Measurements from ENCODE around the gene PLPPR1. TPM values are rescaled to one million over a fixed set of nuclear protein-coding genes. Genes with fewer than 3 reads are reported as not detected.
A peak's percentile ranks its signal among the peaks of the same experiment; 100 is the strongest.

PLPPR1 gene
- total and polyA plus RNA-seq, 2 of the 13 experiments (the other 11 are each of a cell fraction or from before 2014, with no cell fraction given): 16.0 to 84.7 TPM

- TF ChIP-seq, protein P1, sequence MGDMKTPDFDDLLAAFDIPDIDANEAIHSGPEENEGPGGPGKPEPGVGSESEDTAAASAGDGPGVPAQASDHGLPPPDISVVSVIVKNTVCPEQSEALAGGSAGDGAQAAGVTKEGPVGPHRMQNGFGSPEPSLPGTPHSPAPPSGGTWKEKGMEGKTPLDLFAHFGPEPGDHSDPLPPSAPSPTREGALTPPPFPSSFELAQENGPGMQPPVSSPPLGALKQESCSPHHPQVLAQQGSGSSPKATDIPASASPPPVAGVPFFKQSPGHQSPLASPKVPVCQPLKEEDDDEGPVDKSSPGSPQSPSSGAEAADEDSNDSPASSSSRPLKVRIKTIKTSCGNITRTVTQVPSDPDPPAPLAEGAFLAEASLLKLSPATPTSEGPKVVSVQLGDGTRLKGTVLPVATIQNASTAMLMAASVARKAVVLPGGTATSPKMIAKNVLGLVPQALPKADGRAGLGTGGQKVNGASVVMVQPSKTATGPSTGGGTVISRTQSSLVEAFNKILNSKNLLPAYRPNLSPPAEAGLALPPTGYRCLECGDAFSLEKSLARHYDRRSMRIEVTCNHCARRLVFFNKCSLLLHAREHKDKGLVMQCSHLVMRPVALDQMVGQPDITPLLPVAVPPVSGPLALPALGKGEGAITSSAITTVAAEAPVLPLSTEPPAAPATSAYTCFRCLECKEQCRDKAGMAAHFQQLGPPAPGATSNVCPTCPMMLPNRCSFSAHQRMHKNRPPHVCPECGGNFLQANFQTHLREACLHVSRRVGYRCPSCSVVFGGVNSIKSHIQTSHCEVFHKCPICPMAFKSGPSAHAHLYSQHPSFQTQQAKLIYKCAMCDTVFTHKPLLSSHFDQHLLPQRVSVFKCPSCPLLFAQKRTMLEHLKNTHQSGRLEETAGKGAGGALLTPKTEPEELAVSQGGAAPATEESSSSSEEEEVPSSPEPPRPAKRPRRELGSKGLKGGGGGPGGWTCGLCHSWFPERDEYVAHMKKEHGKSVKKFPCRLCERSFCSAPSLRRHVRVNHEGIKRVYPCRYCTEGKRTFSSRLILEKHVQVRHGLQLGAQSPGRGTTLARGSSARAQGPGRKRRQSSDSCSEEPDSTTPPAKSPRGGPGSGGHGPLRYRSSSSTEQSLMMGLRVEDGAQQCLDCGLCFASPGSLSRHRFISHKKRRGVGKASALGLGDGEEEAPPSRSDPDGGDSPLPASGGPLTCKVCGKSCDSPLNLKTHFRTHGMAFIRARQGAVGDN (CRISPR knock-in tag; IDR thresholded peaks at IDR 0.05): peak; percentile 96
- no peak for TF ChIP-seq MNT (IDR thresholded peaks at IDR 0.05)
- peak; percentile 77; the same call in 1 of the 2 replicates for TF ChIP-seq ZNF350 (CRISPR knock-in tag; IDR thresholded peaks at IDR 0.05; ENCODE audit: borderline replicate concordance, low read depth)
- TF ChIP-seq ZNF670 (CRISPR knock-in tag; IDR thresholded peaks at IDR 0.05; ENCODE audit: borderline replicate concordance): 0 out of 2 replicates have a peak, but pooled peaks have one; percentile 4
- TF ChIP-seq CBFB (CRISPR knock-in tag; IDR thresholded peaks at IDR 0.05): no peak
- TF ChIP-seq SALL1 (CRISPR knock-in tag; IDR thresholded peaks at IDR 0.05): peak; percentile 69
- TF ChIP-seq CHD4 (IDR thresholded peaks at IDR 0.05; ENCODE audit: borderline replicate concordance, low read length): peak; percentile 89; the same call in 1 of the 2 replicates
- no peak for TF ChIP-seq CENPT (CRISPR knock-in tag; IDR thresholded peaks at IDR 0.05; ENCODE audit: low read depth)
- TF ChIP-seq ZNF558 (CRISPR knock-in tag; IDR thresholded peaks at IDR 0.05; ENCODE audit: borderline replicate concordance): no peak
- TF ChIP-seq ZFP1 (CRISPR knock-in tag; IDR thresholded peaks at IDR 0.05): no peak
- TF ChIP-seq, protein P2, sequence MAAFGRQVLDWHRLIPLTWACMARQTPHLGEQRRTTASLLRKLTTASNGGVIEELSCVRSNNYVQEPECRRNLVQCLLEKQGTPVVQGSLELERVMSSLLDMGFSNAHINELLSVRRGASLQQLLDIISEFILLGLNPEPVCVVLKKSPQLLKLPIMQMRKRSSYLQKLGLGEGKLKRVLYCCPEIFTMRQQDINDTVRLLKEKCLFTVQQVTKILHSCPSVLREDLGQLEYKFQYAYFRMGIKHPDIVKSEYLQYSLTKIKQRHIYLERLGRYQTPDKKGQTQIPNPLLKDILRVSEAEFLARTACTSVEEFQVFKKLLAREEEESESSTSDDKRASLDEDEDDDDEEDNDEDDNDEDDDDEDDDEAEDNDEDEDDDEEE (CRISPR knock-in tag; IDR thresholded peaks at IDR 0.05): no peak
- TF ChIP-seq, protein P3, sequence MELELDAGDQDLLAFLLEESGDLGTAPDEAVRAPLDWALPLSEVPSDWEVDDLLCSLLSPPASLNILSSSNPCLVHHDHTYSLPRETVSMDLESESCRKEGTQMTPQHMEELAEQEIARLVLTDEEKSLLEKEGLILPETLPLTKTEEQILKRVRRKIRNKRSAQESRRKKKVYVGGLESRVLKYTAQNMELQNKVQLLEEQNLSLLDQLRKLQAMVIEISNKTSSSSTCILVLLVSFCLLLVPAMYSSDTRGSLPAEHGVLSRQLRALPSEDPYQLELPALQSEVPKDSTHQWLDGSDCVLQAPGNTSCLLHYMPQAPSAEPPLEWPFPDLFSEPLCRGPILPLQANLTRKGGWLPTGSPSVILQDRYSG (CRISPR knock-in tag; IDR thresholded peaks at IDR 0.05): no peak
- no peak for TF ChIP-seq MED1 (CRISPR knock-in tag; IDR thresholded peaks at IDR 0.05)
- TF ChIP-seq ZNF660 (CRISPR knock-in tag; IDR thresholded peaks at IDR 0.05; ENCODE audit: borderline replicate concordance, low read depth): no peak
- TF ChIP-seq BORCS8-MEF2B (CRISPR knock-in tag; IDR thresholded peaks at IDR 0.05): peak; percentile 83; the same call in 1 of the 2 replicates
- no peak for TF ChIP-seq MAZ (IDR thresholded peaks at IDR 0.05; ENCODE audit: borderline replicate concordance, low read depth, low read length)
- TF ChIP-seq MAZ (CRISPR knock-in tag; IDR thresholded peaks at IDR 0.05; ENCODE audit: low read depth): no peak
- no peak for TF ChIP-seq ZNF253 (CRISPR knock-in tag; IDR thresholded peaks at IDR 0.05; ENCODE audit: borderline replicate concordance)
- TF ChIP-seq TMF1 (CRISPR knock-in tag; IDR thresholded peaks at IDR 0.05; ENCODE audit: low read depth): peak; percentile 74; the same call in 1 of the 2 replicates
- peak; percentile 78; the same call in 1 of the 2 replicates for TF ChIP-seq EEA1 (CRISPR knock-in tag; IDR thresholded peaks at IDR 0.05; ENCODE audit: borderline replicate concordance)
- no peak for TF ChIP-seq HNRNPL (IDR thresholded peaks at IDR 0.05; ENCODE audit: low read depth, low read length)
Observed at GRCh38 chr9:101354765-101355708, 326.5 kb downstream of the PLPPR1 start (continued).
